Astrocyte of the cerebellum (primary cell): Measurements from ENCODE around the gene BAHCC1.
A peak's percentile ranks its signal among the peaks of the same experiment; 100 is the strongest.

ENCODE experiments used
- DNase-seq: peaks from one replicate; pipeline ENCODE4 v3.0.0-alpha.2; 2011; ENCODE audit warnings: low read depth
- H3K4me3 ChIP-seq: 2 replicates; pipeline ENCODE4 v1.5.1; 2011; ENCODE audit warnings: mild to moderate bottlenecking, low read depth, low read length, moderate library complexity
- CTCF ChIP-seq: IDR thresholded peaks from 2 replicates; pipeline ENCODE4 v1.5.1; 2012; ENCODE audit warnings: low read length, low read depth, moderate library complexity, mild to moderate bottlenecking; ENCODE audit errors: missing control alignments
- in situ Hi-C: cut with HindIII; loops from 2 replicates; pipeline ENCODE4 v1.10.0; 2017; ENCODE audit warnings: low sequenced_read_pairs

The BAHCC1 gene

GRCh38 chr17:81398832-81399411, 3.7 kb downstream of the BAHCC1 start:
- no peak for TF ChIP-seq CTCF
- peak overlapping the region; percentile 72 for H3K4me3 ChIP-seq
- DNase-seq, result no peak
- in situ Hi-C loops, result loop anchor here (10.0 kb wide), 1 partner anchor 114 kb away; no protein-coding TSS in a partner anchor

- DNase-seq, result no peak
- TF ChIP-seq CTCF, result no peak
- in situ Hi-C loops, result loop anchor here (5.0 to 10.0 kb wide), 2 partner anchors 113 to 115 kb away; partner anchors contain the start of gene ACTG1
- peak overlapping the region; percentile 50 for H3K4me3 ChIP-seq
These were observed 4.4 kb downstream of the BAHCC1 start for GRCh38 chr17:81399481-81400153.

GRCh38 chr17:81400154-81400977, 5.1 kb downstream of the BAHCC1 start:
- no peak for TF ChIP-seq CTCF
- H3K4me3 ChIP-seq, result peak overlapping the region; percentile 50
- no peak for DNase-seq
- in situ Hi-C loops, result loop anchor here (5.0 kb wide), 1 partner anchor 112 kb away; the partner anchor contains the start of gene ACTG1

GRCh38 chr17:81400996-81401722, 5.9 kb downstream of the BAHCC1 start:
- in situ Hi-C loops, result loop anchor here (5.0 kb wide), 1 partner anchor 111 kb away; the partner anchor contains the start of gene ACTG1
- H3K4me3 ChIP-seq, result peak overlapping the region; percentile 50
- TF ChIP-seq CTCF, result no peak
- DNase-seq, result no peak

- DNase-seq, result no peak
- in situ Hi-C loops, result loop anchor here (5.0 kb wide), 1 partner anchor 110 kb away; the partner anchor contains the start of gene ACTG1
- peak overlapping the region; percentile 50 for H3K4me3 ChIP-seq
- TF ChIP-seq CTCF, result peak; percentile 53
These were observed 6.7 kb downstream of the BAHCC1 start for GRCh38 chr17:81401723-81402529.
